Esophagus muscularis mucosa (tissue), 4 donors: ENCODE data around the gene NMU.
"Not testable (repeated sequence)": the region's sequence is repeated elsewhere in the genome, so short reads cannot be mapped to it uniquely, and the experiment has no call there.

Source experiments
- EP300 ChIP-seq: sonication (generic); formaldehyde crosslinking; IDR thresholded peaks from one replicate; pipeline ENCODE4 v1.6.1; 2017; ENCODE audit warnings: antibody characterized with exemption
- POLR2A ChIP-seq: fragments of 450-650 bp; IDR thresholded peaks from one replicate; pipeline ENCODE4 v1.6.1; 2017; ENCODE audit warnings: antibody characterized with exemption, moderate library complexity, mild to moderate bottlenecking, low read depth
- POLR2AphosphoS5 ChIP-seq, 2 donors: sonication (generic); formaldehyde crosslinking; IDR thresholded peaks; one replicate each; pipeline ENCODE4 v1.6.1; 2017; ENCODE audit warnings: antibody characterized with exemption in 2 of 2
- TF ChIP-seq, protein P1 (sequence below), 3 experiments: fragments of 200-600 bp in 2 of 3; fragments of 450-650 bp in 1 of 3; sonication (generic) in 2 of 3; IDR thresholded peaks; one replicate each; pipeline ENCODE4 v1.5.1; 2017 to 2019; ENCODE audit warnings: antibody characterized with exemption in 3 of 3, mild to moderate bottlenecking in 2 of 3, moderate library complexity in 1 of 3

DNA sequence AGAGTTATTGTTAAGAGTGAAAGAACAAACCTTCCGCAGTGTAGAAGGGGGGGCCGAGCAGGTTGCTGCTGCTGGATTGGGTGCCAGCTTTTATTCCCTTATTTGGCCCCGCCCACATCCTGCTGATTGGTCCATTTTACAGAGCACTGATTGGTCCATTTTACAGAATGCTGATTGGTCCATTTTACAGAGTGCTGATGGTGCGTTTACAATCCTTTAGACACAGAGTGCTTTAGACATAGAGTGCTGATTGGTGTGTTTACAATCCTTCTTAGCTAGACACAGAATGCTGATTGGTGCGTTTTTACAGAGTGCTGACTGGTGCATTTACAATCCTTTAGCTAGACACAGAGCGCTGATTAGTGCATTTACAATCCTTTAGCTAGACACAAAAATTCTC, 84.1 kb downstream of the NMU start:
- TF ChIP-seq POLR2A; POLR2AphosphoS5 (IDR thresholded peaks at IDR 0.05); EP300: not testable (repeated sequence)
- TF ChIP-seq, protein P1, sequence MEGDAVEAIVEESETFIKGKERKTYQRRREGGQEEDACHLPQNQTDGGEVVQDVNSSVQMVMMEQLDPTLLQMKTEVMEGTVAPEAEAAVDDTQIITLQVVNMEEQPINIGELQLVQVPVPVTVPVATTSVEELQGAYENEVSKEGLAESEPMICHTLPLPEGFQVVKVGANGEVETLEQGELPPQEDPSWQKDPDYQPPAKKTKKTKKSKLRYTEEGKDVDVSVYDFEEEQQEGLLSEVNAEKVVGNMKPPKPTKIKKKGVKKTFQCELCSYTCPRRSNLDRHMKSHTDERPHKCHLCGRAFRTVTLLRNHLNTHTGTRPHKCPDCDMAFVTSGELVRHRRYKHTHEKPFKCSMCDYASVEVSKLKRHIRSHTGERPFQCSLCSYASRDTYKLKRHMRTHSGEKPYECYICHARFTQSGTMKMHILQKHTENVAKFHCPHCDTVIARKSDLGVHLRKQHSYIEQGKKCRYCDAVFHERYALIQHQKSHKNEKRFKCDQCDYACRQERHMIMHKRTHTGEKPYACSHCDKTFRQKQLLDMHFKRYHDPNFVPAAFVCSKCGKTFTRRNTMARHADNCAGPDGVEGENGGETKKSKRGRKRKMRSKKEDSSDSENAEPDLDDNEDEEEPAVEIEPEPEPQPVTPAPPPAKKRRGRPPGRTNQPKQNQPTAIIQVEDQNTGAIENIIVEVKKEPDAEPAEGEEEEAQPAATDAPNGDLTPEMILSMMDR (IDR thresholded peaks at IDR 0.05) = not testable (repeated sequence)
